Peyer's patch (tissue), 4 donors: Measurements from ENCODE around the gene OR9A4.

Experiments
- CTCF ChIP-seq, 6 experiments: fragments of 450-650 bp in 4 of 6; fragments of 200-600 bp in 2 of 6; sonication (generic) in 1 of 6; IDR thresholded peaks; one replicate each; pipeline ENCODE4 v1.5.1; 2017 to 2019; ENCODE audit warnings: antibody characterized with exemption in 6 of 6, mild to moderate bottlenecking in 3 of 6, moderate library complexity in 1 of 6
- POLR2A ChIP-seq, 2 donors: fragments of 450-650 bp; IDR thresholded peaks; one replicate each; pipeline ENCODE4 v1.5.1; 2017; ENCODE audit warnings: antibody characterized with exemption in 2 of 2, mild to moderate bottlenecking in 2 of 2, moderate library complexity in 2 of 2

GRCh38 chr7:141928845-141929195 lies 12.6 kb downstream of the OR9A4 start:
- TF ChIP-seq CTCF (IDR thresholded peaks at IDR 0.05), result no peak
- TF ChIP-seq POLR2A (IDR thresholded peaks at IDR 0.05), result no peak
